AG04449 (cell line): Measurements from ENCODE around the gene LRP2.

Experiments used
- CTCF ChIA-PET: fragments of 350-600 bp; formaldehyde crosslinking; extraction: SDS; loops from one replicate; lab custom pipeline; 2021; ENCODE audit warnings: antibody characterized with exemption; lab: Yijun Ruan, JAX
- POLR2A ChIA-PET: fragments of 400-600, 350-600 bp; formaldehyde crosslinking; extraction: SDS; loops from one replicate; lab custom pipeline; 2020; ENCODE audit warnings: antibody characterized with exemption, inconsistent platforms; lab: Yijun Ruan, JAX
- DNase-seq: peaks from one replicate; pipeline ENCODE4 v3.0.0-alpha.2; 2010; ENCODE audit warnings: low read depth, low spot score
- H3K4me3 ChIP-seq: 2 replicates; pipeline ENCODE4 v1.5.1; 2011; ENCODE audit warnings: low read depth, mild to moderate bottlenecking, control low read depth, low read length
- CTCF ChIP-seq: IDR thresholded peaks from one replicate; pipeline ENCODE4 v1.5.1; 2011; ENCODE audit warnings: mild to moderate bottlenecking, moderate library complexity, low read length, control low read depth, inconsistent platforms; ENCODE audit not compliant: insufficient read depth; ENCODE audit errors: missing control alignments

LRP2 gene

GRCh38 chr2:169391236-169391635, 28.9 kb upstream of the LRP2 start:
- ChIA-PET CTCF (no interaction called here), POLR2A (no interaction called here)
- TF ChIP-seq CTCF = no peak
- no peak overlapping the region for H3K4me3 ChIP-seq
- DNase-seq = no peak

GRCh38 chr2:169388161-169388560, 25.8 kb upstream of the LRP2 start:
- POLR2A ChIA-PET = no interaction called here

GRCh38 chr2:169386722-169387121, 24.4 kb upstream of the LRP2 start:
- POLR2A ChIA-PET = no interaction called here
- TF ChIP-seq CTCF = no peak
- DNase-seq = no peak
- CTCF ChIA-PET = no interaction called here
- no peak overlapping the region for H3K4me3 ChIP-seq

More at GRCh38 chr2:169388161-169388560, 25.8 kb upstream of the LRP2 start:
- no peak for TF ChIP-seq CTCF
- DNase-seq = no peak
- H3K4me3 ChIP-seq = no peak overlapping the region
- CTCF ChIA-PET = no interaction called here

- ChIA-PET CTCF (no interaction called here), POLR2A (no interaction called here)
- no peak for TF ChIP-seq CTCF
- DNase-seq = no peak
- no peak overlapping the region for H3K4me3 ChIP-seq
Measured at GRCh38 chr2:169384816-169385215, 22.5 kb upstream of the LRP2 start.

GRCh38 chr2:169372561-169372960, 10.2 kb upstream of the LRP2 start:
- DNase-seq = no peak
- no peak overlapping the region for H3K4me3 ChIP-seq
- POLR2A ChIA-PET = interaction anchor here (0.6 kb wide), 1 partner anchor 1806 kb away, joined by 3 read pairs; no protein-coding TSS in a partner anchor
- TF ChIP-seq CTCF = no peak
- CTCF ChIA-PET = no interaction called here

GRCh38 chr2:169366066-169366465, 3.7 kb upstream of the LRP2 start:
- no peak for TF ChIP-seq CTCF
- DNase-seq = no peak
- ChIA-PET POLR2A (no interaction called here), CTCF (no interaction called here)
- no peak overlapping the region for H3K4me3 ChIP-seq
